ENCODE data around the gene LSG1. TPM values are rescaled to one million over a fixed set of nuclear protein-coding genes. Genes with fewer than 3 reads are reported as not detected.

LSG1 gene
- total and polyA plus RNA-seq, 2 experiments from 2014 or later = 49.2 to 57.1 TPM

- Histone ChIP-seq H3K9me2 (ENCODE audit: insufficient read depth) (no peaks in the 10 kb centered on the region), H3K4me2 (no peak overlapping the region), H2AFZ (no peak overlapping the region), H4K20me1 (replicated peaks; ENCODE audit: insufficient read depth) (no peaks in the 10 kb centered on the region; the same call in 1 of the 2 replicates), H3K27ac (ENCODE audit: low read depth) (no peak overlapping the region), H3K36me3 (ENCODE audit: insufficient read depth) (no peaks in the 10 kb centered on the region), H3K4me1 (ENCODE audit: insufficient read depth) (no peaks in the 10 kb centered on the region; the same call in 1 of the 2 replicates), H3K79me2 (replicated peaks; ENCODE audit: insufficient read depth) (no peaks in the 10 kb centered on the region), H3F3A (replicated peaks; ENCODE audit: low read depth) (no peaks in the 10 kb centered on the region), H3K4me3 (no peak overlapping the region), H3K27me3 (ENCODE audit: insufficient read depth) (peaks cover 26% of the 10 kb centered on the region)
- Mint-ChIP-seq H3K4me3 (no peak overlapping the region), H3K27me3 (ENCODE audit: insufficient read depth, low read depth, poor library complexity) (peaks cover 14% of the 10 kb centered on the region), H3K9me3 (no peaks in the 10 kb centered on the region), H3K36me3 (ENCODE audit: low read depth) (no peaks in the 10 kb centered on the region), H3K27ac (no peak overlapping the region), H3K4me1 (peaks cover 10% of the 10 kb centered on the region)
- DNase-seq (ENCODE audit: low spot score) (no peak), ATAC-seq (no peak)
- TF ChIP-seq EZH2phosphoT487 (IDR thresholded peaks at IDR 0.05; ENCODE audit: unreplicated experiment) = no peak
- no peak for TF ChIP-seq EZH2 (IDR thresholded peaks at IDR 0.05; ENCODE audit: low read depth, unreplicated experiment)
- no peak for TF ChIP-seq REST (IDR thresholded peaks at IDR 0.05; ENCODE audit: unreplicated experiment)
- TF ChIP-seq ZNF114 (CRISPR knock-in tag; IDR thresholded peaks at IDR 0.05) = no peak
- TF ChIP-seq STAT1 (IDR thresholded peaks at IDR 0.05; ENCODE audit: unreplicated experiment) = no peak
- TF ChIP-seq CTCF (conservative IDR thresholded peaks at IDR 0.05; ENCODE audit: low read depth in 2 of 2) = no peak
- TF ChIP-seq NANOG (IDR thresholded peaks at IDR 0.05; ENCODE audit: borderline replicate concordance) = no peak
Measured at GRCh38 chr3:194680888-194681615, 9.1 kb upstream of the LSG1 start.

GRCh38 chr3:194676471-194676870 lies 4.5 kb upstream of the LSG1 start:
- Histone ChIP-seq H2AFZ (no peak overlapping the region), H3K9me2 (ENCODE audit: insufficient read depth) (no peaks in the 10 kb centered on the region), H3F3A (replicated peaks; ENCODE audit: low read depth) (no peaks in the 10 kb centered on the region), H4K20me1 (replicated peaks; ENCODE audit: insufficient read depth) (no peaks in the 10 kb centered on the region), H3K36me3 (ENCODE audit: insufficient read depth) (no peaks in the 10 kb centered on the region), H3K4me3 (no peak overlapping the region), H3K4me2 (no peak overlapping the region), H3K27me3 (ENCODE audit: insufficient read depth) (no peaks in the 10 kb centered on the region), H3K27ac (ENCODE audit: low read depth) (no peak overlapping the region), H3K79me2 (replicated peaks; ENCODE audit: insufficient read depth) (peaks cover 4% of the 10 kb centered on the region), H3K4me1 (ENCODE audit: insufficient read depth) (peaks cover 3% of the 10 kb centered on the region; the same call in 1 of the 2 replicates)
- no peaks in the 10 kb centered on the region for H3K9me3 Mint-ChIP-seq
- H3K27ac Mint-ChIP-seq = no peak overlapping the region
- ATAC-seq (no peak), DNase-seq (ENCODE audit: low spot score) (no peak)
- no peak overlapping the region for H3K4me3 Mint-ChIP-seq
- no peaks in the 10 kb centered on the region for H3K36me3 Mint-ChIP-seq (ENCODE audit: low read depth)
- H3K27me3 Mint-ChIP-seq (ENCODE audit: insufficient read depth, low read depth, poor library complexity) = peaks cover 7% of the 10 kb centered on the region
- peaks cover 2% of the 10 kb centered on the region; the same call in 2 of the 3 replicates for H3K4me1 Mint-ChIP-seq
- TF ChIP-seq STAT1 (IDR thresholded peaks at IDR 0.05; ENCODE audit: unreplicated experiment) = no peak
- TF ChIP-seq CTCF (conservative IDR thresholded peaks at IDR 0.05; ENCODE audit: low read depth in 2 of 2) = no peak
- TF ChIP-seq EZH2phosphoT487 (IDR thresholded peaks at IDR 0.05; ENCODE audit: unreplicated experiment) = no peak
- no peak for TF ChIP-seq CREB1 (CRISPR knock-in tag; IDR thresholded peaks at IDR 0.05; ENCODE audit: low read depth)
- no peak for TF ChIP-seq JUNB (IDR thresholded peaks at IDR 0.05; ENCODE audit: unreplicated experiment)
- no peak for TF ChIP-seq ZNF331 (CRISPR knock-in tag; IDR thresholded peaks at IDR 0.05; ENCODE audit: low read depth)
- no peak for TF ChIP-seq NANOG (IDR thresholded peaks at IDR 0.05; ENCODE audit: borderline replicate concordance)
- no peak for TF ChIP-seq EZH2 (IDR thresholded peaks at IDR 0.05; ENCODE audit: low read depth, unreplicated experiment)
- no peak for TF ChIP-seq ZNF114 (CRISPR knock-in tag; IDR thresholded peaks at IDR 0.05)
- TF ChIP-seq REST (IDR thresholded peaks at IDR 0.05; ENCODE audit: unreplicated experiment) = no peak
